ENCODE results near the gene MAP3K14. TPM values are rescaled to one million over a fixed set of nuclear protein-coding genes. Genes with fewer than 3 reads are reported as not detected.
"Not testable (repeated sequence)": the region's sequence is repeated elsewhere in the genome, so short reads cannot be mapped to it uniquely, and the experiment has no call there.

MAP3K14 gene
- total RNA-seq, 1 experiment from 2014 or later = 9.2 TPM

DNA sequence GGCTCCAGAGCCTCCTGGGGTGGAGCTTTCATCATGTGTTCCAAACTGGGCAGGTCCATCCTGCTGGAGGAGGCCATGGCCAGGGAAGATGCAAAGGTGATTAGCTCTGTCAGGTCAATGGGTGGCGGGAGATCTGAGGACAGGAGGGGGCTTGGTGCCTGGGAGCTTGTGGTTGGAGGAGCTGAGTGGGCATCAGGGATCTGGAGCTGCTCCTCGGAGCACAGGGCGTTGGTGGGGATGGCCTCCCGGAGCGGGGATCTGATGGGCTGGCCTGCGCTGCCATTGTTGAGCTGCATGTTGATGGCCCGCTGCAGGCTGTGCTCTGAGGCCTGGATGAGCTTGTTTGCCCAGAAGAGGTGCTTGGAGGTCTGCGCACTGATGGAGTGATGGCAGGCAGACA, 61.5 kb downstream of the MAP3K14 start:
- no peak for DNase-seq (ENCODE audit: unreplicated experiment)
- TF ChIP-seq, protein P1, sequence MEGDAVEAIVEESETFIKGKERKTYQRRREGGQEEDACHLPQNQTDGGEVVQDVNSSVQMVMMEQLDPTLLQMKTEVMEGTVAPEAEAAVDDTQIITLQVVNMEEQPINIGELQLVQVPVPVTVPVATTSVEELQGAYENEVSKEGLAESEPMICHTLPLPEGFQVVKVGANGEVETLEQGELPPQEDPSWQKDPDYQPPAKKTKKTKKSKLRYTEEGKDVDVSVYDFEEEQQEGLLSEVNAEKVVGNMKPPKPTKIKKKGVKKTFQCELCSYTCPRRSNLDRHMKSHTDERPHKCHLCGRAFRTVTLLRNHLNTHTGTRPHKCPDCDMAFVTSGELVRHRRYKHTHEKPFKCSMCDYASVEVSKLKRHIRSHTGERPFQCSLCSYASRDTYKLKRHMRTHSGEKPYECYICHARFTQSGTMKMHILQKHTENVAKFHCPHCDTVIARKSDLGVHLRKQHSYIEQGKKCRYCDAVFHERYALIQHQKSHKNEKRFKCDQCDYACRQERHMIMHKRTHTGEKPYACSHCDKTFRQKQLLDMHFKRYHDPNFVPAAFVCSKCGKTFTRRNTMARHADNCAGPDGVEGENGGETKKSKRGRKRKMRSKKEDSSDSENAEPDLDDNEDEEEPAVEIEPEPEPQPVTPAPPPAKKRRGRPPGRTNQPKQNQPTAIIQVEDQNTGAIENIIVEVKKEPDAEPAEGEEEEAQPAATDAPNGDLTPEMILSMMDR (IDR thresholded peaks at IDR 0.05; ENCODE audit: unreplicated experiment) = no peak
- no TSS peak for BruUV-seq (replicated peaks)
- no peak overlapping the region for H3K27ac Mint-ChIP-seq (ENCODE audit: low read depth, unreplicated experiment)
- no peaks in the 10 kb centered on the region for H3K9me3 Mint-ChIP-seq (ENCODE audit: unreplicated experiment)
- peaks cover 6% of the 10 kb centered on the region for H3K36me3 Mint-ChIP-seq (ENCODE audit: insufficient read depth, unreplicated experiment)
- POLR2A ChIA-PET = interaction anchor here (0.7 to 1.3 kb wide), 2 partner anchors 40 to 106 kb away, joined by 3 to 4 read pairs; partner anchors contain the start of gene HEXIM1
- H3K27me3 Mint-ChIP-seq (ENCODE audit: insufficient read depth, unreplicated experiment) = no peaks in the 10 kb centered on the region
- H3K4me3 Mint-ChIP-seq (ENCODE audit: unreplicated experiment) = no peak overlapping the region
- intact Hi-C loops (cut with micrococcal nuclease) = no loop called here
- CTCF ChIA-PET = interaction anchor here (0.6 to 2.5 kb wide), 4 partner anchors 10 to 120 kb away, joined by 3 to 8 read pairs (median 4); partner anchors contain the start of gene ACBD4
- peaks cover 7% of the 10 kb centered on the region for H3K4me1 Mint-ChIP-seq (ENCODE audit: insufficient read depth, unreplicated experiment)

DNA sequence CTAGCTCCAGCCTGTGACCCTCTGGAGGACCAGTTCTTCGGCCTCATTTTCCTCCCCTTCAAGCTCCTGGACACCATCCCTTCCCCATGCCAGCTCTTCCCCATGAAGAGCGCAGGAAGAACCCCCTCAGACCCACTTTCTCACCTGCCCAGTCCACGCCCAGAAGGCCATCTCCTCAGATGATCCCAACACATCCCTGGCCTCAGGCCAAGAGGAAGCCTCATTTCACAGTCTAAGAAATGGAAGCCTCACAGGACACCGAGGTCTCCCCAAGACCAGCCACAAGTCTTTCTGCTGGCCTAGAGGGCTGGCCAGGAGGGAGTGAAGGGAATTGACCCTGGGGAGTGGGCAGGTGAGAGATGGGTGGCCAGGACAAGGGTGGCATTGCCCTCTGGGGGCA, 62.9 kb downstream of the MAP3K14 start:
- CTCF ChIA-PET = interaction anchor here (0.8 kb wide), 1 partner anchor 105 kb away, joined by 3 read pairs; no protein-coding TSS in a partner anchor
- H3K36me3 Mint-ChIP-seq (ENCODE audit: insufficient read depth, unreplicated experiment) = peaks cover 6% of the 10 kb centered on the region

DNA sequence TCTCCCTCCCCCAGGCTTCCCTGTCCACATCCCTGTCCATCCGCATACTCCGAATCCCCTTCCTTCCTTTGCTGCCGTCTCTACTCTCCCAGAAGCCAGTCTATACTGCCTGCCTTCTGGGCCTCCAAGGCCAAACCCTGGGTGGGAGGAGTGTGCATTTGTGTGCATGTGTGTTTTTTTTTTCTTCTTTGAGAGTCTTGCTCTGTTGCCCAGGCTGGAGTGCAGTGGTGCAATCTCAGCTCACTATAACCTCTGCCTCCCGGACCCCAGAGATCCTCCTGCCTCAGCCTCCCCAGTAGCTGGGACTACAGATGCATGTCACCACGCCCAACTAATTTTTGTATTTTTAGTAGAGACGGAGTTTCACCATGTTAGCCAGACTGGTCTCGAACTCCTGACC, 63.6 kb downstream of the MAP3K14 start:
- intact Hi-C loops (cut with micrococcal nuclease); H3K27ac Mint-ChIP-seq (ENCODE audit: low read depth, unreplicated experiment); DNase-seq (ENCODE audit: unreplicated experiment); H3K27me3 Mint-ChIP-seq (ENCODE audit: insufficient read depth, unreplicated experiment); BruUV-seq (replicated peaks); H3K9me3 Mint-ChIP-seq (ENCODE audit: unreplicated experiment); H3K36me3 Mint-ChIP-seq (ENCODE audit: insufficient read depth, unreplicated experiment); H3K4me3 Mint-ChIP-seq (ENCODE audit: unreplicated experiment): not testable (repeated sequence)
- ChIA-PET CTCF (interaction anchor here (0.6 to 0.7 kb wide), 2 partner anchors 18 to 46 kb away, joined by 3 read pairs; no protein-coding TSS in a partner anchor), POLR2A (interaction anchor here (0.7 kb wide), 1 partner anchor 28 kb away, joined by 3 read pairs; no protein-coding TSS in a partner anchor)
- H3K4me1 Mint-ChIP-seq (ENCODE audit: insufficient read depth, unreplicated experiment) = peaks cover 13% of the 10 kb centered on the region

More for the DNA sequence above, 62.9 kb downstream of the MAP3K14 start:
- TF ChIP-seq, protein P1 (IDR thresholded peaks at IDR 0.05; ENCODE audit: unreplicated experiment) = no peak
- BruUV-seq (replicated peaks) = no TSS peak
- no peak overlapping the region for H3K4me3 Mint-ChIP-seq (ENCODE audit: unreplicated experiment)
- no peaks in the 10 kb centered on the region for H3K9me3 Mint-ChIP-seq (ENCODE audit: unreplicated experiment)
- DNase-seq (ENCODE audit: unreplicated experiment) = no peak
- intact Hi-C loops (cut with micrococcal nuclease) = no loop called here
- H3K27ac Mint-ChIP-seq (ENCODE audit: low read depth, unreplicated experiment) = no peak overlapping the region
- H3K27me3 Mint-ChIP-seq (ENCODE audit: insufficient read depth, unreplicated experiment) = no peaks in the 10 kb centered on the region
- POLR2A ChIA-PET = interaction anchor here (0.7 kb wide), 1 partner anchor 28 kb away, joined by 3 read pairs; no protein-coding TSS in a partner anchor
- H3K4me1 Mint-ChIP-seq (ENCODE audit: insufficient read depth, unreplicated experiment) = peaks cover 13% of the 10 kb centered on the region

DNA sequence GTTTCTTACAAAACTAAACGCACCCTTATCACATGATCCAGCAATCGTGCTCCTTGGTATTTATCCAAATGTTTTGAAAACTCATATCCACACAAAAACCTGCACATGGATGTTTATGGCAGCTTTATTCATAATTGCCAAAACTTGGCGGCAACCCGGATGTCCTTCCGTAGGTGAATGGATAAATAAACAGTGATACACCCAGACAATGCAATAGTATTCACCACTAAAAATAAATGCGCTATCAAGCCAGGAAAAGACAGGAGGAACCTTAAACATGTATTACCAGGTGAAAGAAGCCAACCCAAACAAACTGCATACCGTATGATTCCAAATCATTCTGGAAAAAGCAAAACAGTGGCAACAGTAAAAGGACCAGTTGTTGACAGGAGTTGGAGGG, 64.9 kb downstream of the MAP3K14 start:
- no peaks in the 10 kb centered on the region for H3K9me3 Mint-ChIP-seq (ENCODE audit: unreplicated experiment)
- H3K36me3 Mint-ChIP-seq (ENCODE audit: insufficient read depth, unreplicated experiment) = peaks cover 6% of the 10 kb centered on the region
- no peak for DNase-seq (ENCODE audit: unreplicated experiment)
- peaks cover 15% of the 10 kb centered on the region for H3K4me1 Mint-ChIP-seq (ENCODE audit: insufficient read depth, unreplicated experiment)
- ChIA-PET CTCF (interaction anchor here (0.6 to 1.7 kb wide), 3 partner anchors 64 to 134 kb away, joined by 3 to 4 read pairs (median 4); partner anchors contain the start of gene ACBD4), POLR2A (no interaction called here)
- H3K27me3 Mint-ChIP-seq (ENCODE audit: insufficient read depth, unreplicated experiment) = no peaks in the 10 kb centered on the region
- H3K27ac Mint-ChIP-seq (ENCODE audit: low read depth, unreplicated experiment) = no peak overlapping the region
- BruUV-seq (replicated peaks) = no TSS peak
- H3K4me3 Mint-ChIP-seq (ENCODE audit: unreplicated experiment) = no peak overlapping the region
- intact Hi-C loops (cut with micrococcal nuclease) = no loop called here
- TF ChIP-seq, protein P1 (IDR thresholded peaks at IDR 0.05; ENCODE audit: unreplicated experiment) = no peak

Data from MCF 10A (cell line).